HepG2 (cell line): Measurements from ENCODE around the gene NFATC4. TPM values are rescaled to one million over a fixed set of nuclear protein-coding genes. Genes with fewer than 3 reads are reported as not detected.

ENCODE experiments used
- DBP ChIP-seq: sonication (generic); formaldehyde crosslinking; IDR thresholded peaks from 2 replicates; pipeline ENCODE4 v1.4.0; 2020; ENCODE audit warnings: missing genetic modification reagents; ENCODE audit errors: not compliant biosample characterization
- FOSL1 ChIP-seq: sonication (generic); formaldehyde crosslinking; IDR thresholded peaks from 2 replicates; pipeline ENCODE4 v1.9.0; 2021; ENCODE audit warnings: missing genetic modification reagents, borderline replicate concordance
- GABPA ChIP-seq, 2 experiments: IDR thresholded peaks; 2 replicates each; pipeline ENCODE4 v1.6.1; 2011 to 2016; ENCODE audit warnings: low read depth in 2 of 2, low read length in 1 of 2, missing biosample characterization in 1 of 2, missing genetic modification characterization in 1 of 2
- GPBP1L1 ChIP-seq: sonication (generic); formaldehyde crosslinking; IDR thresholded peaks from 2 replicates; pipeline ENCODE4 v1.5.0; 2020; ENCODE audit warnings: mild to moderate bottlenecking, missing genetic modification reagents
- HDAC2 ChIP-seq: sonication (generic); formaldehyde crosslinking; IDR thresholded peaks from 2 replicates; pipeline ENCODE4 v1.4.0; 2020; ENCODE audit warnings: missing genetic modification reagents
- NFIB ChIP-seq: sonication (generic); formaldehyde crosslinking; IDR thresholded peaks from 2 replicates; pipeline ENCODE4 v1.9.0; 2021; ENCODE audit warnings: missing genetic modification reagents, mild to moderate bottlenecking, borderline replicate concordance
- NFKB2 ChIP-seq: sonication (generic); formaldehyde crosslinking; IDR thresholded peaks from 2 replicates; pipeline ENCODE4 v1.4.0; 2020; ENCODE audit warnings: missing genetic modification reagents, borderline replicate concordance
- NPAS2 ChIP-seq: sonication (generic); formaldehyde crosslinking; IDR thresholded peaks from 2 replicates; pipeline ENCODE4 v1.8.0; 2022; ENCODE audit warnings: mild to moderate bottlenecking, missing genetic modification reagents, borderline replicate concordance
- RAD51 ChIP-seq: fragments of 450-650 bp; IDR thresholded peaks from 2 replicates; pipeline ENCODE4 v1.6.1; 2016; ENCODE audit warnings: borderline replicate concordance
- RBM39 ChIP-seq: fragments of 200-400 bp; formaldehyde crosslinking; IDR thresholded peaks from one replicate; pipeline ENCODE4 v1.6.1; 2018; ENCODE audit warnings: antibody characterized with exemption, mild to moderate bottlenecking, low read depth, low read length; ENCODE audit not compliant: poor library complexity, severe bottlenecking
- RNF219 ChIP-seq: sonication (generic); formaldehyde crosslinking; IDR thresholded peaks from 2 replicates; pipeline ENCODE4 v1.5.0; 2020; ENCODE audit warnings: mild to moderate bottlenecking, missing genetic modification reagents
- SCMH1 ChIP-seq: sonication (generic); formaldehyde crosslinking; IDR thresholded peaks from 2 replicates; pipeline ENCODE4 v1.9.0; 2021; ENCODE audit warnings: missing genetic modification reagents, mild to moderate bottlenecking, borderline replicate concordance
- SKI ChIP-seq: fragments of 450-650 bp; IDR thresholded peaks from one replicate; pipeline ENCODE4 v1.6.1; 2018; ENCODE audit warnings: mild to moderate bottlenecking; ENCODE audit not compliant: partially characterized antibody
- SMARCC2 ChIP-seq: fragments of 450-650 bp; IDR thresholded peaks from 2 replicates; pipeline ENCODE4 v1.6.1; 2017; ENCODE audit warnings: antibody characterized with exemption, mild to moderate bottlenecking
- TARDBP ChIP-seq: sonication (generic); formaldehyde crosslinking; IDR thresholded peaks from 2 replicates; pipeline ENCODE4 v1.8.0; 2022; ENCODE audit warnings: mild to moderate bottlenecking, missing genetic modification reagents
- TCF12 ChIP-seq, 2 experiments: fragments of 450-650 bp in 1 of 2; sonication (generic) in 1 of 2; formaldehyde crosslinking in 1 of 2; IDR thresholded peaks; 2 replicates each; pipeline versions ENCODE4 v1.6.1 to v1.8.0; 2017 to 2022; ENCODE audit warnings: antibody characterized with exemption in 1 of 2, mild to moderate bottlenecking in 1 of 2, missing genetic modification reagents in 1 of 2, moderate library complexity in 1 of 2
- ZBTB20 ChIP-seq: sonication (generic); formaldehyde crosslinking; IDR thresholded peaks from 2 replicates; pipeline ENCODE4 v1.8.1; 2023; ENCODE audit warnings: missing genetic modification reagents, low read depth, mild to moderate bottlenecking, borderline replicate concordance
- ZC3H4 ChIP-seq: sonication (generic); formaldehyde crosslinking; IDR thresholded peaks from 2 replicates; pipeline ENCODE4 v1.4.0; 2020; ENCODE audit warnings: missing genetic modification reagents, borderline replicate concordance
- ZNF275 ChIP-seq: sonication (generic); formaldehyde crosslinking; IDR thresholded peaks from 2 replicates; pipeline ENCODE4 v1.8.0; 2022; ENCODE audit warnings: missing genetic modification reagents, mild to moderate bottlenecking, inconsistent platforms, borderline replicate concordance
- ZNF367 ChIP-seq: sonication (generic); formaldehyde crosslinking; IDR thresholded peaks from 2 replicates; pipeline ENCODE4 v1.4.0; 2020; ENCODE audit warnings: missing genetic modification reagents, borderline replicate concordance
- ZNF460 ChIP-seq: sonication (generic); formaldehyde crosslinking; IDR thresholded peaks from 2 replicates; pipeline ENCODE4 v1.5.1; 2020; ENCODE audit warnings: missing genetic modification reagents, mild to moderate bottlenecking, borderline replicate concordance
- ZNF761 ChIP-seq: sonication (generic); formaldehyde crosslinking; conservative IDR thresholded peaks from 2 replicates; pipeline ENCODE4 v1.4.0; 2020; ENCODE audit warnings: mild to moderate bottlenecking, missing genetic modification reagents
- polyA plus RNA-seq, 8 experiments: library from polyadenylated mRNA; depleted of rRNA in 3 of 8; stranded (reverse) in 7 of 8; unstranded in 1 of 8; fragments of >200 nt; fragmentation: Illumina TruSeq in 4 of 8; extraction: Trizol in 4 of 8; gene quantifications; 2 replicates each; pipeline versions ENCODE4 v1.2.1 to v1.2.3, GENCODE V29; 2011 to 2016; ENCODE audit warnings: low read depth in 4 of 8, missing spikeins in 1 of 8, mixed read lengths in 1 of 8; ENCODE audit not compliant: insufficient read depth in 1 of 8
- total RNA-seq, 5 experiments: library from RNA; depleted of rRNA; stranded (reverse); fragments of >200 nt; fragmentation: Illumina TruSeq; extraction: Trizol; gene quantifications; 2 replicates each; pipeline ENCODE4 v1.2.3, GENCODE V29; 2016; ENCODE audit warnings: low read depth in 1 of 5

Gene NFATC4
- total and polyA plus RNA-seq, 2 of the 13 experiments (the other 11 are each of a cell fraction or from before 2014, with no cell fraction given), result 0.04 to 0.15 TPM

- TF ChIP-seq GPBP1L1 (CRISPR knock-in tag) (no peak), RAD51 (no peak), ZNF275 (CRISPR knock-in tag) (0 out of 2 replicates have a peak, but pooled peaks have one; percentile 61), NFIB (CRISPR knock-in tag) (0 out of 2 replicates have a peak, but pooled peaks have one; percentile 78), NFKB2 (peak; percentile 47; the same call in 1 of the 2 replicates), ZBTB20 (no peak; the same call in 1 of the 2 replicates), TARDBP (CRISPR knock-in tag) (no peak), ZNF460 (CRISPR knock-in tag) (no peak), ZNF761 (CRISPR knock-in tag) (no peak), HDAC2 (no peak), SCMH1 (CRISPR knock-in tag) (no peak), RNF219 (CRISPR knock-in tag) (no peak), SMARCC2 (no peak), SKI (no peak), ZNF367 (CRISPR knock-in tag) (no peak), GABPA (IDR thresholded peaks at IDR 0.05; ENCODE audit: low read depth, low read length) (no peak), GABPA (CRISPR knock-in tag; IDR thresholded peaks at IDR 0.05; ENCODE audit: low read depth) (no peak), DBP (CRISPR knock-in tag) (no peak), RBM39 (peak; percentile 23), NPAS2 (CRISPR knock-in tag) (no peak), FOSL1 (no peak), ZC3H4 (CRISPR knock-in tag) (no peak), TCF12 (IDR thresholded peaks at IDR 0.05) (no peak), TCF12 (CRISPR knock-in tag; IDR thresholded peaks at IDR 0.05) (no peak)
Observed at GRCh38 chr14:24331731-24332267, 36.2 kb upstream of the NFATC4 start (continued).
